ENCODE data around the gene AQP3. TPM values are rescaled to one million over a fixed set of nuclear protein-coding genes. Genes with fewer than 3 reads are reported as not detected.

AQP3 gene
- total and polyA plus RNA-seq, 9 of the 15 experiments (the other 6 are each of a cell fraction or from before 2014, with no cell fraction given) = 4.2 to 31.5 (median 17.6) TPM

GRCh38 chr9:33446946-33447798 is at the start of gene AQP3 (continued):
- TF ChIP-seq CBX8 (IDR thresholded peaks at IDR 0.05; ENCODE audit: borderline replicate concordance, extremely low read depth, low read depth, low read length, poor library complexity, severe bottlenecking) (no peak), IFI16 (CRISPR knock-in tag; IDR thresholded peaks at IDR 0.05) (no peak), TCF7 (IDR thresholded peaks at IDR 0.05; ENCODE audit: borderline replicate concordance) (no peak), LARP7 (IDR thresholded peaks at IDR 0.05) (no peak), PRPF4 (IDR thresholded peaks at IDR 0.05; ENCODE audit: insufficient read depth, low read depth, low read length, poor library complexity, severe bottlenecking) (no peak), CHAMP1 (IDR thresholded peaks at IDR 0.05) (no peak), JUN (IDR thresholded peaks at IDR 0.05; ENCODE audit: borderline replicate concordance, low read depth, low read length) (peak; percentile 53; the same call in 1 of the 2 replicates), JUN (CRISPR knock-in tag; IDR thresholded peaks at IDR 0.05; ENCODE audit: borderline replicate concordance) (no peak), ZNF551 (CRISPR knock-in tag; IDR thresholded peaks at IDR 0.05) (no peak), HOXB6 (CRISPR knock-in tag; IDR thresholded peaks at IDR 0.05; ENCODE audit: borderline replicate concordance) (no peak), FOSL1 (tag; conservative IDR thresholded peaks at IDR 0.05) (peak; percentile 89), TCF3 (CRISPR knock-in tag; IDR thresholded peaks at IDR 0.05) (peak; percentile 38), POLR2G (IDR thresholded peaks at IDR 0.05; ENCODE audit: low read depth, low read length) (peak; percentile 80), ZFP30 (CRISPR knock-in tag; IDR thresholded peaks at IDR 0.05; ENCODE audit: borderline replicate concordance) (no peak), TFAP4 (CRISPR knock-in tag; IDR thresholded peaks at IDR 0.05; ENCODE audit: borderline replicate concordance) (peak; percentile 99), MEIS2 (IDR thresholded peaks at IDR 0.05; ENCODE audit: partially characterized antibody) (peak; percentile 81), MEF2A (IDR thresholded peaks at IDR 0.05; ENCODE audit: control insufficient read depth, low read depth, low read length) (no peak), MCM2 (IDR thresholded peaks at IDR 0.05; ENCODE audit: low read depth) (no peak), FOXK1 (CRISPR knock-in tag; IDR thresholded peaks at IDR 0.05; ENCODE audit: borderline replicate concordance) (no peak), ZNF830 (CRISPR knock-in tag; IDR thresholded peaks at IDR 0.05) (no peak), RAD51 (IDR thresholded peaks at IDR 0.05; ENCODE audit: borderline replicate concordance, low read depth) (peak; percentile 8; the same call in 1 of the 2 replicates), TGIF2 (CRISPR knock-in tag; IDR thresholded peaks at IDR 0.05) (peak; percentile 47; the same call in 1 of the 2 replicates), ESRRB (CRISPR knock-in tag; IDR thresholded peaks at IDR 0.05; ENCODE audit: borderline replicate concordance) (no peak)
- TF ChIP-seq, protein P1, sequence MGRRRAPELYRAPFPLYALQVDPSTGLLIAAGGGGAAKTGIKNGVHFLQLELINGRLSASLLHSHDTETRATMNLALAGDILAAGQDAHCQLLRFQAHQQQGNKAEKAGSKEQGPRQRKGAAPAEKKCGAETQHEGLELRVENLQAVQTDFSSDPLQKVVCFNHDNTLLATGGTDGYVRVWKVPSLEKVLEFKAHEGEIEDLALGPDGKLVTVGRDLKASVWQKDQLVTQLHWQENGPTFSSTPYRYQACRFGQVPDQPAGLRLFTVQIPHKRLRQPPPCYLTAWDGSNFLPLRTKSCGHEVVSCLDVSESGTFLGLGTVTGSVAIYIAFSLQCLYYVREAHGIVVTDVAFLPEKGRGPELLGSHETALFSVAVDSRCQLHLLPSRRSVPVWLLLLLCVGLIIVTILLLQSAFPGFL (CRISPR knock-in tag; IDR thresholded peaks at IDR 0.05) = no peak

All from K562 (cell line).